22Rv1 (cell line): Measurements from ENCODE around the gene THSD4.

Experiments
- ZFX ChIP-seq: fragments of 450-650 bp; IDR thresholded peaks from 2 replicates; pipeline ENCODE4 v1.6.1; 2017; ENCODE audit warnings: antibody characterized with exemption, borderline replicate concordance
- TF ChIP-seq, protein P1 (sequence below): fragments of 450-650 bp; IDR thresholded peaks from 2 replicates; pipeline ENCODE4 v1.5.1; 2017; ENCODE audit warnings: mild to moderate bottlenecking

DNA sequence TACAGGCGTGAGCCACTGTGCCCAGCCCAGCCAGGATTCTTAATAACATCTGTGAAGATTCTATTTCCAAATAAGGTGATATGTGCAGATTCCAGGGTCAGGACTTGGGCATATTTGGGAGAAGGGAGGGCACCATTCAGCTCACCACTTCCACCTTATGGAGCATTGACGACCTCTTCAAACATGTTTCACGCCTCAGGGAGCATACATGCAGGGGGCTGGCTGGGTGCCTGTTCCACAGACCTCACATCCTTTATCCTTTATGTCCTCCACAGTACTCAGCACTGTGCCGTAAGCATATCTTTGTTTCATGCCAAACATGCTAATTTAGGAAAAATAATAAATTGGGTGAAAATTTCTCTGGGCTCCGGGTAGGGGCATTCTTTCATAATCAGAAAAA, 229.0 kb downstream of the THSD4 start:
- TF ChIP-seq, protein P1, sequence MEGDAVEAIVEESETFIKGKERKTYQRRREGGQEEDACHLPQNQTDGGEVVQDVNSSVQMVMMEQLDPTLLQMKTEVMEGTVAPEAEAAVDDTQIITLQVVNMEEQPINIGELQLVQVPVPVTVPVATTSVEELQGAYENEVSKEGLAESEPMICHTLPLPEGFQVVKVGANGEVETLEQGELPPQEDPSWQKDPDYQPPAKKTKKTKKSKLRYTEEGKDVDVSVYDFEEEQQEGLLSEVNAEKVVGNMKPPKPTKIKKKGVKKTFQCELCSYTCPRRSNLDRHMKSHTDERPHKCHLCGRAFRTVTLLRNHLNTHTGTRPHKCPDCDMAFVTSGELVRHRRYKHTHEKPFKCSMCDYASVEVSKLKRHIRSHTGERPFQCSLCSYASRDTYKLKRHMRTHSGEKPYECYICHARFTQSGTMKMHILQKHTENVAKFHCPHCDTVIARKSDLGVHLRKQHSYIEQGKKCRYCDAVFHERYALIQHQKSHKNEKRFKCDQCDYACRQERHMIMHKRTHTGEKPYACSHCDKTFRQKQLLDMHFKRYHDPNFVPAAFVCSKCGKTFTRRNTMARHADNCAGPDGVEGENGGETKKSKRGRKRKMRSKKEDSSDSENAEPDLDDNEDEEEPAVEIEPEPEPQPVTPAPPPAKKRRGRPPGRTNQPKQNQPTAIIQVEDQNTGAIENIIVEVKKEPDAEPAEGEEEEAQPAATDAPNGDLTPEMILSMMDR: no peak
- TF ChIP-seq ZFX: no peak
